IMR-90 (cell line): ENCODE data around the gene SLC16A7. TPM values are rescaled to one million over a fixed set of nuclear protein-coding genes. Genes with fewer than 3 reads are reported as not detected.

Experiments used
- ATAC-seq: fragments of 200-7000 bp; cut with Tn5 transposase; 2 replicates; pipeline ENCODE4 v1.9.1; 2020; ENCODE audit warnings: low read depth, mild to moderate bottlenecking, moderate library complexity
- BruUV-seq: library from RNA; stranded (reverse); fragments of 400-500 nt; replicated peaks from 2 replicates; lab custom pipeline; 2021; lab: Mats Ljungman, UMichigan
- CTCF ChIA-PET: fragments of 300-600 bp; formaldehyde crosslinking; extraction: SDS; loops from one replicate; lab custom pipeline; 2021; ENCODE audit warnings: antibody characterized with exemption; lab: Yijun Ruan, JAX
- POLR2A ChIA-PET: fragments of 300-600 bp; sonication (Branson Sonifier 250); formaldehyde crosslinking; loops from one replicate; lab custom pipeline; 2022; ENCODE audit warnings: antibody characterized with exemption; ENCODE audit not compliant: unreplicated experiment; lab: Charles Lee
- DNase-seq: peaks from one replicate; pipeline ENCODE4 v3.0.0; 2013
- H2AFZ ChIP-seq: replicated peaks from 2 replicates; pipeline ENCODE3; 2013; ENCODE audit warnings: low read length, mild to moderate bottlenecking; ENCODE audit not compliant: poor library complexity
- H2AK5ac ChIP-seq: 2 replicates; pipeline ENCODE4 v1.6.1; 2013; ENCODE audit warnings: low read depth, low read length, inconsistent platforms
- H2AK9ac ChIP-seq: replicated peaks from 2 replicates; pipeline ENCODE3; 2013; ENCODE audit warnings: mild to moderate bottlenecking, low read depth, low read length, moderate library complexity; ENCODE audit not compliant: poor library complexity
- H2BK120ac ChIP-seq: 2 replicates; pipeline ENCODE4 v1.6.1; 2013; ENCODE audit warnings: low read depth, low read length, inconsistent platforms
- H2BK15ac ChIP-seq: 3 replicates; pipeline ENCODE4 v1.6.1; 2013; ENCODE audit warnings: low read depth, low read length, inconsistent platforms
- H2BK20ac ChIP-seq: 2 replicates; pipeline ENCODE4 v1.6.1; 2013; ENCODE audit warnings: low read depth, mild to moderate bottlenecking, inconsistent platforms, low read length, moderate library complexity
- H2BK5ac ChIP-seq: 2 replicates; pipeline ENCODE4 v1.6.1; 2013; ENCODE audit warnings: mild to moderate bottlenecking, low read depth, low read length, inconsistent platforms; ENCODE audit not compliant: poor library complexity, severe bottlenecking
- H3K14ac ChIP-seq: replicated peaks from 2 replicates; pipeline ENCODE4 v1.6.1; 2013; ENCODE audit warnings: low read depth, low read length, inconsistent platforms
- H3K18ac ChIP-seq: 2 replicates; pipeline ENCODE4 v1.6.1; 2013; ENCODE audit warnings: low read depth, low read length, control low read depth
- H3K23ac ChIP-seq: 2 replicates; pipeline ENCODE4 v1.6.1; 2013; ENCODE audit warnings: low read depth, low read length, inconsistent platforms
- H3K27ac ChIP-seq: 2 replicates; pipeline ENCODE4 v1.5.1; 2013; ENCODE audit warnings: mild to moderate bottlenecking, control low read depth, low read length; ENCODE audit not compliant: insufficient read depth
- H3K27me3 ChIP-seq: 2 replicates; pipeline ENCODE4 v1.6.1; 2013; ENCODE audit warnings: low read length; ENCODE audit not compliant: control insufficient read depth, insufficient read depth
- H3K36me3 ChIP-seq: 2 replicates; pipeline ENCODE4 v1.6.1; 2013; ENCODE audit warnings: low read length, mixed read lengths; ENCODE audit not compliant: control insufficient read depth, insufficient read depth
- H3K4ac ChIP-seq: 2 replicates; pipeline ENCODE4 v1.6.1; 2013; ENCODE audit warnings: low read depth, low read length, inconsistent platforms
- H3K4me1 ChIP-seq: 2 replicates; pipeline ENCODE4 v1.6.1; 2013; ENCODE audit warnings: low read length, mixed read lengths; ENCODE audit not compliant: control insufficient read depth, insufficient read depth
- H3K4me2 ChIP-seq: 2 replicates; pipeline ENCODE4 v1.6.1; 2013; ENCODE audit warnings: low read depth, mild to moderate bottlenecking, control low read depth, low read length, moderate library complexity
- H3K4me3 ChIP-seq: 2 replicates; pipeline ENCODE4 v1.5.1; 2013; ENCODE audit warnings: low read depth, mild to moderate bottlenecking, control low read depth, low read length, moderate library complexity; ENCODE audit not compliant: insufficient read depth
- H3K56ac ChIP-seq: 2 replicates; pipeline ENCODE4 v1.6.1; 2013; ENCODE audit warnings: low read length, inconsistent platforms; ENCODE audit not compliant: insufficient read depth; ENCODE audit errors: extremely low read depth
- H3K79me1 ChIP-seq, 2 experiments: 2 replicates each; pipeline ENCODE4 v1.6.1; 2013; ENCODE audit warnings: low read length in 2 of 2, inconsistent platforms in 1 of 2, low read depth in 1 of 2
- H3K9ac ChIP-seq: 2 replicates; pipeline ENCODE4 v1.6.1; 2013; ENCODE audit warnings: low read depth, low read length, control low read depth
- H3K9me1 ChIP-seq: 2 replicates; pipeline ENCODE4 v1.6.1; 2013; ENCODE audit warnings: low read length, inconsistent platforms; ENCODE audit not compliant: insufficient read depth
- H3K9me3 ChIP-seq: 2 replicates; pipeline ENCODE4 v1.6.1; 2013; ENCODE audit warnings: low read length; ENCODE audit not compliant: control insufficient read depth, insufficient read depth
- H4K20me1 ChIP-seq: 2 replicates; pipeline ENCODE4 v1.6.1; 2013; ENCODE audit warnings: low read length, inconsistent platforms; ENCODE audit not compliant: insufficient read depth
- H4K5ac ChIP-seq: 2 replicates; pipeline ENCODE4 v1.6.1; 2013; ENCODE audit warnings: mild to moderate bottlenecking, low read depth, low read length, control low read depth
- H4K8ac ChIP-seq, 2 experiments: 2 replicates each; pipeline ENCODE4 v1.6.1; 2013; ENCODE audit warnings: low read depth in 2 of 2, low read length in 2 of 2, control low read depth in 1 of 2, inconsistent platforms in 1 of 2
- H4K91ac ChIP-seq: 2 replicates; pipeline ENCODE4 v1.6.1; 2013; ENCODE audit warnings: low read depth, low read length, inconsistent platforms; ENCODE audit not compliant: insufficient read depth
- BHLHE40 ChIP-seq: fragments of 150-350 bp; IDR thresholded peaks from 2 replicates; pipeline ENCODE4 v1.6.1; 2016; ENCODE audit warnings: mild to moderate bottlenecking, low read depth, low read length
- CEBPB ChIP-seq: IDR thresholded peaks from 2 replicates; pipeline ENCODE4 v1.6.1; 2012; ENCODE audit warnings: low read depth, low read length, improper control_type of control experiment
- CHD1 ChIP-seq: IDR thresholded peaks from 2 replicates; pipeline ENCODE4 v1.6.1; 2012; ENCODE audit warnings: low read depth, low read length, improper control_type of control experiment
- FOS ChIP-seq: fragments of 150-350 bp; IDR thresholded peaks from 2 replicates; pipeline ENCODE4 v1.6.1; 2016; ENCODE audit warnings: low read depth, low read length
- MAFK ChIP-seq: IDR thresholded peaks from 2 replicates; pipeline ENCODE4 v1.6.1; 2012; ENCODE audit warnings: low read depth, low read length, improper control_type of control experiment
- MAZ ChIP-seq: IDR thresholded peaks from 2 replicates; pipeline ENCODE4 v1.6.1; 2012; ENCODE audit warnings: low read depth, mild to moderate bottlenecking, low read length, improper control_type of control experiment, moderate library complexity, borderline replicate concordance
- MXI1 ChIP-seq: IDR thresholded peaks from 2 replicates; pipeline ENCODE4 v1.6.1; 2012; ENCODE audit warnings: low read depth, mild to moderate bottlenecking, low read length, moderate library complexity, borderline replicate concordance
- NFE2L2 ChIP-seq: fragments of 150-350 bp; IDR thresholded peaks from 2 replicates; pipeline ENCODE4 v1.6.1; 2016; ENCODE audit warnings: low read depth, mild to moderate bottlenecking, low read length
- POLR2A ChIP-seq: IDR thresholded peaks from 2 replicates; pipeline ENCODE4 v1.6.1; 2012; ENCODE audit warnings: mild to moderate bottlenecking, low read depth, low read length
- RAD21 ChIP-seq: IDR thresholded peaks from 2 replicates; pipeline ENCODE4 v1.6.1; 2012; ENCODE audit warnings: low read length, improper control_type of control experiment
- RCOR1 ChIP-seq: IDR thresholded peaks from 2 replicates; pipeline ENCODE4 v1.6.1; 2012; ENCODE audit warnings: mild to moderate bottlenecking, low read length, improper control_type of control experiment; ENCODE audit not compliant: insufficient replicate concordance
- RFX5 ChIP-seq: IDR thresholded peaks from 2 replicates; pipeline ENCODE4 v1.8.0; 2012; ENCODE audit warnings: low read depth, mild to moderate bottlenecking, low read length, moderate library complexity
- SMC3 ChIP-seq: fragments of 150-350 bp; IDR thresholded peaks from 2 replicates; pipeline ENCODE4 v1.6.1; 2016; ENCODE audit warnings: low read depth, mild to moderate bottlenecking, antibody characterized with exemption, low read length, moderate library complexity
- WGBS, 2 experiments: methylation state at CpG; one replicate each; pipeline versions ENCODE4 v1.1.5 to v1.1.7; 2013; ENCODE audit warnings: missing lambda C conversion rate in 2 of 2; ENCODE audit not compliant: insufficient read length in 1 of 2; ENCODE audit errors: extremely low coverage in 2 of 2; 5-methylcytosine and 5-hydroxymethylcytosine counted together
- dilution Hi-C: fragments of 300-500 bp; cut with HindIII; formaldehyde crosslinking; loops from one replicate; pipeline ENCODE4 v1.14.3; 2018; ENCODE audit warnings: low sequenced_read_pairs; ENCODE audit not compliant: unreplicated experiment
- in situ Hi-C: fragments of 300-500 bp; cut with MboI; formaldehyde crosslinking; loops from 3 replicates; pipeline ENCODE4 v1.14.3; 2019; ENCODE audit warnings: low sequenced_read_pairs, inconsistent platforms, mixed read lengths
- intact Hi-C: fragments of 100-400 bp; cut with micrococcal nuclease; formaldehyde crosslinking; loops from 2 replicates; pipeline ENCODE4 v1.10.0; 2022
- polyA plus RNA-seq, 3 experiments: library from polyadenylated mRNA; depleted of rRNA; stranded (reverse); fragments of >200 nt; gene quantifications; 2 replicates each; pipeline ENCODE4 v1.2.3, GENCODE V29; 2012; ENCODE audit warnings: low replicate concordance in 1 of 3
- total RNA-seq: library from RNA; depleted of rRNA; stranded (reverse); fragments of >200 nt; gene quantifications from 2 replicates; pipeline ENCODE4 v1.2.3, GENCODE V29; 2012
- TF ChIP-seq, protein P1 (sequence below): conservative IDR thresholded peaks from 2 replicates; pipeline ENCODE4 v1.5.1; 2012; ENCODE audit warnings: mild to moderate bottlenecking, low read depth, low read length, improper control_type of control experiment
- TF ChIP-seq, protein P2 (sequence below): fragments of 150-350 bp; IDR thresholded peaks from 2 replicates; pipeline ENCODE4 v1.6.1; 2016; ENCODE audit warnings: low read depth, mild to moderate bottlenecking, low read length, moderate library complexity, borderline replicate concordance
- TF ChIP-seq, protein P3 (sequence below): fragments of 150-350 bp; IDR thresholded peaks from 2 replicates; pipeline ENCODE4 v1.6.1; 2017; ENCODE audit warnings: mild to moderate bottlenecking, antibody characterized with exemption, low read length, low read depth

The SLC16A7 gene
- total and polyA plus RNA-seq, 2 of the 4 experiments (the other 2 are of a cell fraction) = 2.6 to 21.5 TPM

DNA sequence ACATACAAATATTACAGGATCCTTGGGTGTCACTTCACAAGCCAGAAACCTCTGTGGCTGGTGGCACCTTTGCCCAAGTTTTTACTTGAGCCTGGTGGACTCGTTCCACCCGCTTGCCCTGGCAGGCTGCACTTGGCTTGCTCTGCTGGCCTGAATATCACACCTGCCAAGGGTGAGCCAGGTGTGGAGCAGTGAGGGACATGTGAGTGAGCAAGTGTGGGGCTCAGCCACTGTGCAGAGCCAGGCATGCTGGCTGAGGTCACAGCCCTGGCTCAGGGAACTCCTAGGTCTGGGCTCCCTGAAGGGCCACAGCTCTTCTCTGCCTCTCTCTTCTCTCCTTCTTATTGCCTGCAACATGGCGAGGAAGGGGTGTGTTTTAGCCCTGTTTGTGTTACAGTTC is 82.0 kb downstream of the SLC16A7 start:
- no peak overlapping the region for H3K27ac ChIP-seq
- 0 out of 2 replicates have a peak, but pooled peaks cover 3% of the 10 kb centered on the region for H3K9me3 ChIP-seq
- H2BK15ac ChIP-seq = no peak overlapping the region
- H3K9ac ChIP-seq = no peak overlapping the region
- no peak overlapping the region for H3K56ac ChIP-seq
- H4K20me1 ChIP-seq = no peaks in the 10 kb centered on the region
- no peak overlapping the region for H4K5ac ChIP-seq
- H3K4me1 ChIP-seq = no peaks in the 10 kb centered on the region
- H2AK5ac ChIP-seq = no peak overlapping the region
- no peak overlapping the region for H2AFZ ChIP-seq
- BruUV-seq = no TSS peak
- no peaks in the 10 kb centered on the region for H3K9me1 ChIP-seq
- no peak overlapping the region for H3K14ac ChIP-seq
- DNase-seq (no peak), ATAC-seq (no peak)
- no peak overlapping the region for H2BK120ac ChIP-seq
- in situ Hi-C loops (no loop called here), intact Hi-C loops (loop anchor here (2.0 kb wide), 1 partner anchor 17 kb away; no protein-coding TSS in a partner anchor), dilution Hi-C loops (no loop called here)
- no peak overlapping the region for H4K91ac ChIP-seq
- H3K4me3 ChIP-seq = no peak overlapping the region
- no peak overlapping the region for H4K8ac ChIP-seq
- H3K4ac ChIP-seq = no peak overlapping the region
- POLR2A ChIA-PET = no interaction called here
- H3K4me2 ChIP-seq = no peak overlapping the region
- CTCF ChIA-PET = interaction anchor here (0.6 to 0.7 kb wide), 2 partner anchors 13 to 508 kb away, joined by 3 read pairs; no protein-coding TSS in a partner anchor
- TF ChIP-seq MXI1 = no peak
- no peak for TF ChIP-seq FOS
- TF ChIP-seq, protein P1, sequence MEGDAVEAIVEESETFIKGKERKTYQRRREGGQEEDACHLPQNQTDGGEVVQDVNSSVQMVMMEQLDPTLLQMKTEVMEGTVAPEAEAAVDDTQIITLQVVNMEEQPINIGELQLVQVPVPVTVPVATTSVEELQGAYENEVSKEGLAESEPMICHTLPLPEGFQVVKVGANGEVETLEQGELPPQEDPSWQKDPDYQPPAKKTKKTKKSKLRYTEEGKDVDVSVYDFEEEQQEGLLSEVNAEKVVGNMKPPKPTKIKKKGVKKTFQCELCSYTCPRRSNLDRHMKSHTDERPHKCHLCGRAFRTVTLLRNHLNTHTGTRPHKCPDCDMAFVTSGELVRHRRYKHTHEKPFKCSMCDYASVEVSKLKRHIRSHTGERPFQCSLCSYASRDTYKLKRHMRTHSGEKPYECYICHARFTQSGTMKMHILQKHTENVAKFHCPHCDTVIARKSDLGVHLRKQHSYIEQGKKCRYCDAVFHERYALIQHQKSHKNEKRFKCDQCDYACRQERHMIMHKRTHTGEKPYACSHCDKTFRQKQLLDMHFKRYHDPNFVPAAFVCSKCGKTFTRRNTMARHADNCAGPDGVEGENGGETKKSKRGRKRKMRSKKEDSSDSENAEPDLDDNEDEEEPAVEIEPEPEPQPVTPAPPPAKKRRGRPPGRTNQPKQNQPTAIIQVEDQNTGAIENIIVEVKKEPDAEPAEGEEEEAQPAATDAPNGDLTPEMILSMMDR = no peak
- TF ChIP-seq, protein P2, sequence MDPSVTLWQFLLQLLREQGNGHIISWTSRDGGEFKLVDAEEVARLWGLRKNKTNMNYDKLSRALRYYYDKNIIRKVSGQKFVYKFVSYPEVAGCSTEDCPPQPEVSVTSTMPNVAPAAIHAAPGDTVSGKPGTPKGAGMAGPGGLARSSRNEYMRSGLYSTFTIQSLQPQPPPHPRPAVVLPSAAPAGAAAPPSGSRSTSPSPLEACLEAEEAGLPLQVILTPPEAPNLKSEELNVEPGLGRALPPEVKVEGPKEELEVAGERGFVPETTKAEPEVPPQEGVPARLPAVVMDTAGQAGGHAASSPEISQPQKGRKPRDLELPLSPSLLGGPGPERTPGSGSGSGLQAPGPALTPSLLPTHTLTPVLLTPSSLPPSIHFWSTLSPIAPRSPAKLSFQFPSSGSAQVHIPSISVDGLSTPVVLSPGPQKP = no peak
- no peak for TF ChIP-seq CHD1
- no peak for TF ChIP-seq SMC3
- TF ChIP-seq NFE2L2 = no peak
- TF ChIP-seq RAD21 = no peak
- no peak for TF ChIP-seq MAFK
- TF ChIP-seq RFX5 = no peak
- no peak for TF ChIP-seq POLR2A
- TF ChIP-seq RCOR1 = no peak
- TF ChIP-seq, protein P3, sequence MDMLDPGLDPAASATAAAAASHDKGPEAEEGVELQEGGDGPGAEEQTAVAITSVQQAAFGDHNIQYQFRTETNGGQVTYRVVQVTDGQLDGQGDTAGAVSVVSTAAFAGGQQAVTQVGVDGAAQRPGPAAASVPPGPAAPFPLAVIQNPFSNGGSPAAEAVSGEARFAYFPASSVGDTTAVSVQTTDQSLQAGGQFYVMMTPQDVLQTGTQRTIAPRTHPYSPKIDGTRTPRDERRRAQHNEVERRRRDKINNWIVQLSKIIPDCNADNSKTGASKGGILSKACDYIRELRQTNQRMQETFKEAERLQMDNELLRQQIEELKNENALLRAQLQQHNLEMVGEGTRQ = no peak
- no peak for TF ChIP-seq CEBPB
- TF ChIP-seq MAZ = no peak
- TF ChIP-seq BHLHE40 = no peak
- no peaks in the 10 kb centered on the region for H3K27me3 ChIP-seq
- no peak overlapping the region for H2BK20ac ChIP-seq
- no peaks in the 10 kb centered on the region for H3K36me3 ChIP-seq
- no peaks in the 10 kb centered on the region for H3K79me1 ChIP-seq
- no peak overlapping the region for H3K18ac ChIP-seq
- H2BK5ac ChIP-seq = no peak overlapping the region
- no peak overlapping the region for H3K23ac ChIP-seq
- no CpG with 5 or more reads among the region's 3 CpGs for WGBS, 2 experiments
- H2AK9ac ChIP-seq = no peak overlapping the region
